ENCODE results near the gene MORN3. TPM values are rescaled to one million over a fixed set of nuclear protein-coding genes. Genes with fewer than 3 reads are reported as not detected.
A peak's percentile ranks its signal among the peaks of the same experiment; 100 is the strongest.
"Not testable (repeated sequence)": the region's sequence is repeated elsewhere in the genome, so short reads cannot be mapped to it uniquely, and the experiment has no call there.

The MORN3 gene
- total RNA-seq, 1 donor from 2014 or later, result 0.80 TPM

DNA sequence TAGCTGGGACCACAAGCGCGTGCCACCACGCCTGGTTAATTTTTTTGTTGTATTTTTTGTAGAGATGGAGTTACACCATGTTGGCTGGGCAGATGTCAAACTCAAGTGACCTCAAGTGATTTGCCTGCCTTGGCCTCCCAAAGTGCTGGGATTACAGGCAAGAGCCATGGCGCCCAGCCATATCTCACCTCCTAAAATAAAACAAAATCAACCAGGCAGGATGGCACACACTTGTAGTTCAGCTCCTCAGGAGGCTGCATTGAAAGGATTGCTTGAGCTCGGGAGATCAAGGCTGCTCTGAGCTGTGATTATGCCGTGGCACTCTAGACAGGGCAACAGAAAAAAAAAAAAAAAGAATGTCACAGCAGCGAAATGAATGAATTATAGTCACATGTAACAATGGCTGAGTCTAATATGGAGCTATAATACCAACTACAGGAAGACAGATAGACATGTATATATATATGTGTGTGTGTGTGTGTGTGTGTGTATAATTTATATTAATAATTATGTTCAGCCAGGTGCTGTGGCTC, 23.8 kb upstream of the MORN3 start:
- H3K4me1 Mint-ChIP-seq (ENCODE audit: unreplicated experiment), result peaks cover 5% of the 10 kb centered on the region
- DNase-seq (ENCODE audit: extremely low spot score, unreplicated experiment), result no peak
- TF ChIP-seq, protein P1, sequence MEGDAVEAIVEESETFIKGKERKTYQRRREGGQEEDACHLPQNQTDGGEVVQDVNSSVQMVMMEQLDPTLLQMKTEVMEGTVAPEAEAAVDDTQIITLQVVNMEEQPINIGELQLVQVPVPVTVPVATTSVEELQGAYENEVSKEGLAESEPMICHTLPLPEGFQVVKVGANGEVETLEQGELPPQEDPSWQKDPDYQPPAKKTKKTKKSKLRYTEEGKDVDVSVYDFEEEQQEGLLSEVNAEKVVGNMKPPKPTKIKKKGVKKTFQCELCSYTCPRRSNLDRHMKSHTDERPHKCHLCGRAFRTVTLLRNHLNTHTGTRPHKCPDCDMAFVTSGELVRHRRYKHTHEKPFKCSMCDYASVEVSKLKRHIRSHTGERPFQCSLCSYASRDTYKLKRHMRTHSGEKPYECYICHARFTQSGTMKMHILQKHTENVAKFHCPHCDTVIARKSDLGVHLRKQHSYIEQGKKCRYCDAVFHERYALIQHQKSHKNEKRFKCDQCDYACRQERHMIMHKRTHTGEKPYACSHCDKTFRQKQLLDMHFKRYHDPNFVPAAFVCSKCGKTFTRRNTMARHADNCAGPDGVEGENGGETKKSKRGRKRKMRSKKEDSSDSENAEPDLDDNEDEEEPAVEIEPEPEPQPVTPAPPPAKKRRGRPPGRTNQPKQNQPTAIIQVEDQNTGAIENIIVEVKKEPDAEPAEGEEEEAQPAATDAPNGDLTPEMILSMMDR (conservative IDR thresholded peaks at IDR 0.05), result no peak
- H3K4me3 Mint-ChIP-seq, result no peak overlapping the region
- H3K27me3 Mint-ChIP-seq, result no peaks in the 10 kb centered on the region
- H3K27ac Mint-ChIP-seq, result no peak overlapping the region
- H3K9me3 Mint-ChIP-seq, result no peaks in the 10 kb centered on the region
- no peaks in the 10 kb centered on the region for H3K36me3 Mint-ChIP-seq

DNA sequence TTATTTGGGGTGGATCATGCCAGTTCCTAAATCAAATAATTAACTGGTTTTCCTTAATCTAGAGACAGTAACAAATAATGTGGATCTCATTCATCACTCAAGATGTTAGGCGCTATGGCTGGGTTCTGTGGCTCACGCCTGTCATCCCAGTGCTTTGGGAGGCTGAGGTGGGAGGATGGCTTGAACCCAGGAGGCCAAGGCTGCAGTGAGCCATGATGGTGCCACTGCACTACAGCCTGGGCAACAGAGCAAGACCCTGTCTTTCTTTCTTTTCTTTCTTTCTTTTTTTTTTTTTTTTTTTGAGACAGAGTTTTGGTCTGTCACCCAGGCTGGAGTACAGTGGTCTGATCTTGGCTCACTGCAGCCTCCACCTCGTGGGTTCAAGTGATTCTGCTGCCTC, 23.3 kb upstream of the MORN3 start:
- H3K27me3 Mint-ChIP-seq; H3K9me3 Mint-ChIP-seq; DNase-seq (ENCODE audit: extremely low spot score, unreplicated experiment); H3K36me3 Mint-ChIP-seq; H3K4me1 Mint-ChIP-seq (ENCODE audit: unreplicated experiment); H3K27ac Mint-ChIP-seq; H3K4me3 Mint-ChIP-seq: not testable (repeated sequence)

DNA sequence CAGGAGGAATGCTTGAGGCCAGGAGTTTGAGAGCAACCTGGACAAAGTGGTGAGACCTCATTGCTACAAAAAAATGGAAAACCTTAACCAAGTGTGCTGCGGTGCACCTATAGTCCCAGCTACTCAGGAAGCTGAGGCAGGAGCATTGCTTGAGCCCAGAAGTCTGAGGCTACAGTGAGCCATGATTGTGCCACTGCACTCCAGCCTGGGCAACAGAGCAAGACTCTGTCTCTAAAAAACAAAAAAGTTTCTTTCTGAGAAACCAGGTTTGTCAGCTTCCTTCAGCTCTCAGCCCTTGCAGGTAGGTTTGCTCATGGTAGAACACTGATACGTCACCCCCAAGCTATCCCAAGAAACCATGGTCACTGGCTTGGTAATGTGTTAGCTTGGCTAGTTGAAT, 20.0 kb upstream of the MORN3 start:
- H3K9me3 Mint-ChIP-seq, result no peaks in the 10 kb centered on the region

DNA sequence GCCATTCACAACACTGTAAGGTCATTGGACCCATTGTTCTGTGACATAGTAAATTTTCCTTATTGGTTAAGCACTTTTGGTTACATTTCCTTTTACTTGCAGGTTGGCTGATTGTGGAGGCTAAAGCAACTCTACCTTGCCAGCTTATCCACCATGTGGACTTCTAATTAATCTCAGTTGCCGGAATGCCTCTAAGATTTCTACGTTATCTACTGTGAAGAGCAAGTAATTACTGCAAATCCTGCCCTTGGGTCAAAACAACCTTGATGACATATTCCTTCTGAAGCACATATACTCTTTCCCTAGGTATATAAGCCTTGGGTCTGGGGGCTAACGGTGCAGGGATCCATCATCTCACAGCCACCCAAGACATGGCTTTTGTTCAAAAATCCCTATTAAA, 19.5 kb upstream of the MORN3 start:
- no peak for DNase-seq (ENCODE audit: extremely low spot score, unreplicated experiment)
- Mint-ChIP-seq H3K27ac (no peak overlapping the region), H3K4me3 (peak overlapping the region; percentile 22), H3K27me3 (peaks cover 3% of the 10 kb centered on the region), H3K36me3 (no peaks in the 10 kb centered on the region), H3K4me1 (ENCODE audit: unreplicated experiment) (peaks cover 9% of the 10 kb centered on the region), H3K9me3 (no peaks in the 10 kb centered on the region)
- TF ChIP-seq, protein P1 (conservative IDR thresholded peaks at IDR 0.05), result no peak

More for the DNA sequence above, 20.0 kb upstream of the MORN3 start:
- H3K4me3 Mint-ChIP-seq, result no peak overlapping the region
- DNase-seq (ENCODE audit: extremely low spot score, unreplicated experiment), result no peak
- H3K36me3 Mint-ChIP-seq, result no peaks in the 10 kb centered on the region
- H3K27me3 Mint-ChIP-seq, result peaks cover 3% of the 10 kb centered on the region
- TF ChIP-seq, protein P1 (conservative IDR thresholded peaks at IDR 0.05), result no peak
- peaks cover 9% of the 10 kb centered on the region for H3K4me1 Mint-ChIP-seq (ENCODE audit: unreplicated experiment)
- no peak overlapping the region for H3K27ac Mint-ChIP-seq

DNA sequence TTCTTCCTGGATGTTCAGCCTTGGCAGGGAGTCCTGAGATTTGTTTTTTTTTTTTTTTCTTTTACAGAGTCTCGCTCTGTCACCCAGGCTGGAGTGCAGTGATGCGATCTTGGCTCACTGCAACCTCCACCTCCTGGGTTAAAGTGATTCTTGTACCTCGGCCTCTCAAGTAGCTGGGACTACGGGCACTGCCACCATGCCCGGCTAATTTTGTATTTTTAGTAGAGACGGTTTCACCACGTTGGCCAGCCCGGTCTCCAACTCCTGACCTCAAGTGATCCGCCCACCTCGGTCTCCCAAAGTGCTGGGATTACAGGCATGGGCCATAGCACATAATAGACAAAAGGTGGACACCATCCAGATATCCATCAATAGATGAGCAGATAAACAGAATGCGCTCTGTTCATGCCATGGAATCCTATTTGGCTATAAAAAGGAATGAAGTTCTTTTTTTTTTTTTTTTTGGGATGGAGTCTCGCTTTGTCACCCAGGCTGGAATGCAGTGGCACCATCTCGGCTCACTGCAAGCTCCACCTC, 10.3 kb upstream of the MORN3 start:
- not testable (repeated sequence) for DNase-seq (ENCODE audit: extremely low spot score, unreplicated experiment); H3K27ac Mint-ChIP-seq; H3K36me3 Mint-ChIP-seq; H3K27me3 Mint-ChIP-seq; H3K4me3 Mint-ChIP-seq; H3K9me3 Mint-ChIP-seq
- H3K4me1 Mint-ChIP-seq (ENCODE audit: unreplicated experiment), result peaks cover 16% of the 10 kb centered on the region

DNA sequence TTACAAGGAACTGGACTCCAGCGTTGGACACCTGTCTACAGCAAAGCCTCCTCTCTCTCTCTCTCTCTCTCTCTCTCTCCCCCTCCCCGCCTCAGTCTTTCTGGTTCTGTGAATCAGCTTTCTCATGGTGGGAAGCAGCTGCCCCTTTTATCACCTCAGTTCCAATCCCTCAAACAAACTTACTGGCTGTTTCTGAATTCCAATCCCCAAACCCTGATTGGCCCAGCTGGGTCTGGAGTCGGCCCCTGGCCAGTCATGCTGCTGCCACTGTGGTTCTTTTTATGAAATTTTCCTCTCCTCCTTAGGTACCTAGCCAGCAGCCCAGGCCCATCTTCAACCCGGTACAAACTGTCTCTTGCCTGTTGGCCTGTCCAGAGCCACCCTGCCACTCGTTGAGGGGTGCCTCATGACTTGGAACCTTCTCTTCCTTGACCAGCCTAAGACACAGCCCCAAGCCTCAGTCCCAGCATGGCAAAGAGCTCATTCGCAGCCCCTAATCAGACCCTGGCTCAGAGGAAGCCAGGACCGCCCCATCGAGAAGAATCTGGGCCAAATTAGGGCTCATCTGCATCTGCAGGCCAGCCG, 9.4 kb upstream of the MORN3 start:
- no peak for DNase-seq (ENCODE audit: extremely low spot score, unreplicated experiment)
- peaks cover 16% of the 10 kb centered on the region for H3K4me1 Mint-ChIP-seq (ENCODE audit: unreplicated experiment)
- H3K36me3 Mint-ChIP-seq, result no peaks in the 10 kb centered on the region
- H3K9me3 Mint-ChIP-seq, result no peaks in the 10 kb centered on the region
- no peaks in the 10 kb centered on the region for H3K27me3 Mint-ChIP-seq
- H3K27ac Mint-ChIP-seq, result peak overlapping the region; percentile 42
- H3K4me3 Mint-ChIP-seq, result no peak overlapping the region
- TF ChIP-seq, protein P1 (conservative IDR thresholded peaks at IDR 0.05), result no peak
